Right atrium auricular region (tissue), 2 donors: ENCODE results near the gene DUS3L. TPM values are rescaled to one million over a fixed set of nuclear protein-coding genes. Genes with fewer than 3 reads are reported as not detected.

Experiments used
- DNase-seq: peaks from one replicate; pipeline ENCODE4 v3.0.0-alpha.2; 2019; ENCODE audit warnings: low spot score
- H3K27ac ChIP-seq, 2 donors: fragments of 200-600 bp; sonication (generic); 1 replicate in 1 of 2; 2 replicates in 1 of 2; pipeline ENCODE4 v1.5.1; 2016 to 2019
- H3K27me3 ChIP-seq, 2 donors: fragments of 200-600 bp; sonication (generic); one replicate each; pipeline versions ENCODE4 v1.5.1 to v1.6.0; 2017 to 2019
- H3K36me3 ChIP-seq: fragments of 200-600 bp; sonication (generic); one replicate; pipeline ENCODE4 v1.5.1; 2016
- H3K4me1 ChIP-seq, 2 donors: fragments of 200-600 bp; sonication (generic); one replicate each; pipeline versions ENCODE4 v1.5.1 to v1.6.0; 2017 to 2019
- H3K4me3 ChIP-seq, 2 donors: fragments of 200-600 bp; sonication (generic); 1 replicate in 1 of 2; 2 replicates in 1 of 2; pipeline ENCODE4 v1.5.1; 2017 to 2019; ENCODE audit warnings: mild to moderate bottlenecking in 1 of 2, moderate library complexity in 1 of 2
- H3K9me3 ChIP-seq, 2 donors: fragments of 200-600 bp; sonication (generic); one replicate each; pipeline ENCODE4 v1.5.1; 2019
- CTCF ChIP-seq, 2 donors: fragments of 200-600 bp; sonication (generic); IDR thresholded peaks; one replicate each; pipeline ENCODE4 v1.5.1; 2019; ENCODE audit warnings: antibody characterized with exemption in 2 of 2
- total RNA-seq, 2 donors: library from RNA; depleted of rRNA; stranded (reverse); fragments of >200 nt; gene quantifications; one replicate each; pipeline ENCODE4 v1.1.0, GENCODE V29; 2016

Gene DUS3L
- total RNA-seq, 2 donors from 2014 or later = 12.1 to 24.8 TPM

GRCh38 chr19:5789886-5790558 lies 941 bp downstream of the DUS3L start:
- no peaks in the 10 kb centered on the region for H3K27me3 ChIP-seq
- H3K36me3 ChIP-seq = peaks cover 52% of the 10 kb centered on the region
- H3K9me3 ChIP-seq = no peaks in the 10 kb centered on the region
- no peak for TF ChIP-seq CTCF (IDR thresholded peaks at IDR 0.05)
- peaks cover 0 to 7% of the 10 kb centered on the region in 2 donors for H3K4me1 ChIP-seq
- H3K4me3 ChIP-seq = peak overlapping the region; percentile 71 to 95
- no peak for DNase-seq
- peak overlapping the region; percentile 95 to 100 for H3K27ac ChIP-seq

GRCh38 chr19:5789351-5789761 lies 1.6 kb downstream of the DUS3L start:
- peaks cover 0 to 7% of the 10 kb centered on the region in 2 donors for H3K4me1 ChIP-seq
- H3K9me3 ChIP-seq = no peaks in the 10 kb centered on the region
- H3K27me3 ChIP-seq = no peaks in the 10 kb centered on the region
- H3K4me3 ChIP-seq = no peak overlapping the region
- no peak for DNase-seq
- peaks cover 59% of the 10 kb centered on the region for H3K36me3 ChIP-seq
- no peak overlapping the region for H3K27ac ChIP-seq
- TF ChIP-seq CTCF (IDR thresholded peaks at IDR 0.05) = no peak

GRCh38 chr19:5788422-5788821 lies 2.5 kb downstream of the DUS3L start:
- TF ChIP-seq CTCF (IDR thresholded peaks at IDR 0.05) = no peak
- H3K27me3 ChIP-seq = no peaks in the 10 kb centered on the region
- no peak for DNase-seq
- H3K4me3 ChIP-seq = no peak overlapping the region
- H3K27ac ChIP-seq = no peak overlapping the region
- peaks cover 60% of the 10 kb centered on the region for H3K36me3 ChIP-seq
- H3K4me1 ChIP-seq = peaks cover 0 to 7% of the 10 kb centered on the region in 2 donors
- no peaks in the 10 kb centered on the region for H3K9me3 ChIP-seq

GRCh38 chr19:5787409-5788182 lies 3.4 kb downstream of the DUS3L start:
- H3K9me3 ChIP-seq = no peaks in the 10 kb centered on the region
- peaks cover 60% of the 10 kb centered on the region for H3K36me3 ChIP-seq
- H3K27me3 ChIP-seq = no peaks in the 10 kb centered on the region
- H3K27ac ChIP-seq = no peak overlapping the region
- H3K4me3 ChIP-seq = no peak overlapping the region
- TF ChIP-seq CTCF (IDR thresholded peaks at IDR 0.05) = no peak
- H3K4me1 ChIP-seq = peaks cover 0 to 7% of the 10 kb centered on the region in 2 donors
- no peak for DNase-seq

GRCh38 chr19:5786593-5787408 lies 4.2 kb downstream of the DUS3L start:
- H3K36me3 ChIP-seq = peaks cover 60% of the 10 kb centered on the region
- no peaks in the 10 kb centered on the region for H3K9me3 ChIP-seq
- no peak for DNase-seq

More at GRCh38 chr19:5786593-5787408, 4.2 kb downstream of the DUS3L start:
- Histone ChIP-seq H3K27me3 (no peaks in the 10 kb centered on the region), H3K4me3 (no peak overlapping the region), H3K27ac (no peak overlapping the region), H3K4me1 (peaks cover 0 to 7% of the 10 kb centered on the region in 2 donors)
- no peak for TF ChIP-seq CTCF (IDR thresholded peaks at IDR 0.05)
